Activated CD8-positive, alpha-beta memory T cell treated with anti-CD3 and anti-CD28 coated beads for 4 hours (primary cell): Measurements from ENCODE around the gene ZNF211.

ENCODE experiments used
- DNase-seq, 2 donors: peaks; one replicate each; pipeline ENCODE4 v3.0.0-alpha.2; 2020; ENCODE audit warnings: low read depth in 2 of 2

Gene ZNF211

GRCh38 chr19:57632987-57633831 lies at the start of gene ZNF211:
Gene ZNF211 (plus strand): TSS chr19:57633168. CDS start chr19:57633347, 179 bp downstream.
- peak; percentile 74 to 78 for DNase-seq

- peak; percentile 78 to 84 for DNase-seq
Observed at GRCh38 chr19:57583521-57584416, 49.2 kb upstream of the ZNF211 start, which contains the start of gene ZIK1. Gene ZIK1 (plus strand): TSS chr19:57584145. CDS start chr19:57584357, 212 bp downstream.

GRCh38 chr19:57587529-57587928 lies 45.4 kb upstream of the ZNF211 start:
- DNase-seq = no peak

GRCh38 chr19:57599377-57599760 lies 33.6 kb upstream of the ZNF211 start:
- no peak for DNase-seq

- peak; percentile 72 to 76 for DNase-seq
Observed at GRCh38 chr19:57599761-57600383, 33.1 kb upstream of the ZNF211 start, which contains the start of gene ZNF530. Gene ZNF530 (plus strand): TSS chr19:57599885. CDS start chr19:57604346, 4,461 bp downstream.

- no peak for DNase-seq
Observed at GRCh38 chr19:57606931-57607330, 26.0 kb upstream of the ZNF211 start.

GRCh38 chr19:57611113-57611512 lies 21.9 kb upstream of the ZNF211 start:
- no peak for DNase-seq

- peak; percentile 77 to 85 for DNase-seq
Observed at GRCh38 chr19:57613941-57614743, 18.8 kb upstream of the ZNF211 start, which contains the start of gene ZNF134. Gene ZNF134 (plus strand): TSS chr19:57614242. CDS start chr19:57619469, 5,227 bp downstream.

DNA sequence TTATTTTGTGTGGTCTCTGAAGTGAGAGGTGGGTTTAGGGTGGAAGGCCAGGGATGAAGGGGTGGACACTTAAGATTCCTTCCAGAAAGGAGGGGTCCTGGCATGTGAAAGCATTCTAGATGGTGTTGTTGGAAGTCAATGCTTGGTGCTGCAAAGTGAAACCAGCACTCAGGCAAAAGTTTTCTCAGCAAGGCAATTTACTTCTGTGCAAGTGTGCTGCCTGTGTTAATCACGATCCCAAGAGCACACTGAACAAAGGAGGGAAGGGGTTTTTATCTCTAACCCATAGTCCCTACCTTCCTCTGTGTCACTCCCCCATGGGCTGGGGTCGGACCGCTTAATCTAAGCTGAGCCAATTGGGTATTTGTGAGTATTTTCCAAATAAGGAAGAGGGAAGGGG lies 17.6 kb upstream of the ZNF211 start:
- no peak for DNase-seq

DNA sequence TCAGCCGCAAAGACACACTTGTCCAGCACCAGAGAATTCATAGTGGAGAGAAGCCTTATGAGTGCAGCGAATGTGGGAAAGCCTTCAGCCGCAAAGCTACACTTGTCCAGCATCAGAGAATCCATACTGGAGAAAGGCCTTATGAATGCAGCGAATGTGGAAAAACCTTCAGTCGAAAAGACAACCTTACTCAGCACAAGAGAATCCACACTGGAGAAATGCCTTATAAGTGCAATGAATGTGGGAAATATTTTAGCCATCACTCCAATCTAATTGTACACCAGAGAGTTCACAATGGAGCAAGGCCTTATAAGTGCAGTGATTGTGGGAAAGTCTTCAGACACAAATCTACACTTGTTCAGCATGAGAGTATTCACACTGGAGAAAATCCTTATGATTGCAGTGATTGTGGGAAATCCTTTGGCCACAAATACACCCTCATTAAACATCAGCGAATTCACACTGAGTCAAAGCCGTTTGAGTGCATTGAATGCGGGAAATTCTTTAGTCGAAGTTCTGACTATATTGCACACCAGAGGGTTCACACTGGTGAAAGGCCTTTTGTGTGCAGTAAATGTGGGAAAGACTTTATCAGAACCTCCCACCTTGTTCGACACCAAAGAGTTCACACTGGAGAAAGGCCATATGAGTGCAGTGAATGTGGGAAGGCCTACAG lies 12.2 kb upstream of the ZNF211 start:
- no peak for DNase-seq

GRCh38 chr19:57623091-57623490 lies 9.9 kb upstream of the ZNF211 start:
- DNase-seq = no peak

DNA sequence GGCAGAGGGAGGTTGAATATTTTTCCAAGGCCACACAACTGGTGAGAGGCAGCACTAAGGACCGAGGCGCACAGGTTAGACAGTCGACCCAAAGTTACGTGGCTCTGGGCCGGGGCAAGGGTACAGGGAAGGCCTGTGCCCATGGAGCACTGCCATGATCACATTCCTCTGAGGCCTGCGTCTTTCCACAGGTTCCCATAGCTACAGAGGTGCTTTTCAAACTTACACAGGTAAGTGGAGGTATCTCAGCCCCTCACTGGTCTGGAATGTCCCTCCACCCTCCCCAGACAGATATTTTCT lies 814 bp downstream of the ZNF211 start:
- DNase-seq = no peak

DNA sequence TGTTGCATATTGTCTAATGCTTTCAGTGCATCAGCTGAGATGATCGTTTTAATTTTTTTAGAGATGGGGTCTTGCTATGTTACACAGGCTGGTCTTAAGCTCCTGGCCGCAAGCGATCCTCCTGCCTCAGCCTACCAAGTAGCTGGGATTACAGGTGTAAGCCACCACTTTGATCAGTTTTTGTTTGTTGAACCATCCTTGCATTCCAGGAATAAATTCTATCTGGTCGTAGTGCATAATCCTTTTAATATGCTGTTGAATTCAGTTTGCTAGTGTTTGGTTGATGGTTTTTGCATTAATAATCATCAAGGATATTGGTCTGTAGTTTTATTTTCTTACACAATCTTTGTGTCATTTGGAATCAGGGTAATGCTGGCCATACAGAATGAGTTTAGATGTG lies 4.4 kb downstream of the ZNF211 start:
- no peak for DNase-seq

DNA sequence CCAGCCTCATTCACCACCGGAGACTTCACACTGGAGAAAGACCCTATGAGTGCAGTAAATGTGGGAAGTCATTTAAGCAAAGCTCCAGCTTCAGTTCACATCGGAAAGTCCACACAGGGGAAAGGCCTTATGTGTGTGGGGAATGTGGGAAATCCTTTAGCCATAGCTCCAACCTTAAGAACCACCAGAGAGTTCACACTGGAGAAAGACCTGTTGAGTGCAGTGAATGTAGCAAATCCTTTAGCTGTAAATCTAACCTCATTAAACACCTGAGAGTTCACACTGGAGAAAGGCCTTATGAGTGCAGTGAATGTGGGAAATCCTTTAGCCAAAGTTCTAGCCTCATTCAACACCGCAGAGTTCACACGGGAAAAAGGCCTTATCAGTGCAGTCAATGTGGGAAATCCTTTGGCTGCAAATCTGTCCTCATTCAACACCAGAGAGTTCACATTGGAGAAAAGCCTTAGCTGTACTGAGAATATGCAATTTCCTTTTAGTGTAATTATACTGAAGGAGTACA lies 8.8 kb downstream of the ZNF211 start:
- no peak for DNase-seq

GRCh38 chr19:57642396-57643046 lies 9.6 kb downstream of the ZNF211 start:
- no peak for DNase-seq

- no peak for DNase-seq
Observed at GRCh38 chr19:57643734-57644133, 10.8 kb downstream of the ZNF211 start.

- no peak for DNase-seq
Observed at GRCh38 chr19:57648331-57649003, 15.5 kb downstream of the ZNF211 start.

- no peak for DNase-seq
Observed at GRCh38 chr19:57651654-57651996, 18.7 kb downstream of the ZNF211 start.

GRCh38 chr19:57653689-57654088 lies 20.7 kb downstream of the ZNF211 start:
- no peak for DNase-seq
